Caco-2 (cell line): ENCODE measurements around the gene SMYD2. TPM values are rescaled to one million over a fixed set of nuclear protein-coding genes. Genes with fewer than 3 reads are reported as not detected.

ENCODE experiments used
- BruUV-seq: library from RNA; stranded (reverse); fragments of 400-500 nt; replicated peaks from 2 replicates; lab custom pipeline; 2021; lab: Mats Ljungman, UMichigan
- CTCF ChIA-PET: fragments of 300-600 bp; sonication (Branson Sonifier 250); formaldehyde crosslinking; loops from one replicate; lab custom pipeline; 2022; ENCODE audit warnings: antibody characterized with exemption; lab: Charles Lee
- POLR2A ChIA-PET: fragments of 300-600 bp; sonication (Branson Sonifier 250); formaldehyde crosslinking; loops from one replicate; lab custom pipeline; 2022; ENCODE audit warnings: antibody characterized with exemption; lab: Charles Lee
- DNase-seq, 2 experiments: peaks; one replicate each; pipeline versions ENCODE4 v3.0.0 to v3.0.0-alpha.2; 2020 to 2022
- H3K27me3 ChIP-seq: replicated peaks from 2 replicates; pipeline ENCODE4 v1.6.0; 2011; ENCODE audit warnings: low read length; ENCODE audit not compliant: control insufficient read depth, insufficient read depth
- H3K36me3 ChIP-seq: 2 replicates; pipeline ENCODE4 v1.5.1; 2011; ENCODE audit warnings: low read length; ENCODE audit not compliant: control insufficient read depth, insufficient read depth
- H3K4me1 ChIP-seq: fragments of 250-450 bp; sonication (Bioruptor Pico); 2 replicates; pipeline ENCODE4 v1.5.1; 2020; ENCODE audit warnings: mild to moderate bottlenecking
- H3K4me3 ChIP-seq: 2 replicates; pipeline ENCODE4 v1.5.1; 2011; ENCODE audit warnings: low read depth, mild to moderate bottlenecking, control low read depth, low read length
- H3K9me3 ChIP-seq: fragments of 250-450 bp; sonication (Bioruptor Pico); 2 replicates; pipeline ENCODE4 v1.5.1; 2020; ENCODE audit warnings: mild to moderate bottlenecking, moderate library complexity
- H3K27ac Mint-ChIP-seq: one replicate; pipeline ENCODE4 v1.8.0; 2022; ENCODE audit warnings: mixed read lengths; ENCODE audit not compliant: unreplicated experiment
- H3K27me3 Mint-ChIP-seq: one replicate; pipeline ENCODE4 v1.8.0; 2022; ENCODE audit warnings: mixed read lengths; ENCODE audit not compliant: insufficient read depth, unreplicated experiment
- H3K36me3 Mint-ChIP-seq: one replicate; pipeline ENCODE4 v1.8.0; 2022; ENCODE audit warnings: mild to moderate bottlenecking, mixed read lengths; ENCODE audit not compliant: insufficient read depth, unreplicated experiment
- H3K4me1 Mint-ChIP-seq: one replicate; pipeline ENCODE4 v1.8.0; 2022; ENCODE audit warnings: low read depth, mixed read lengths; ENCODE audit not compliant: unreplicated experiment
- H3K4me3 Mint-ChIP-seq: one replicate; pipeline ENCODE4 v1.8.0; 2022; ENCODE audit warnings: mild to moderate bottlenecking, moderate library complexity, mixed read lengths; ENCODE audit not compliant: unreplicated experiment
- H3K9me3 Mint-ChIP-seq: one replicate; pipeline ENCODE4 v1.8.0; 2022; ENCODE audit warnings: mixed read lengths; ENCODE audit not compliant: unreplicated experiment
- intact Hi-C: fragments of 100-400 bp; cut with micrococcal nuclease; formaldehyde crosslinking; loops from one replicate; pipeline ENCODE4 v1.10.0; 2022; ENCODE audit not compliant: unreplicated experiment
- total RNA-seq: library from RNA; stranded (reverse); gene quantifications from 2 replicates; pipeline ENCODE4 v1.2.3, GENCODE V29; 2022
- TF ChIP-seq, protein P1 (sequence below), 2 experiments: fragments of 200-600 bp in 1 of 2; IDR thresholded peaks; 1 replicate in 1 of 2; 2 replicates in 1 of 2; pipeline versions ENCODE4 v1.5.1 to v1.8.0; 2011 to 2022; ENCODE audit warnings: antibody characterized with exemption in 1 of 2, control low read depth in 1 of 2, inconsistent platforms in 1 of 2, low read depth in 1 of 2, low read length in 1 of 2, mild to moderate bottlenecking in 1 of 2, moderate library complexity in 1 of 2; ENCODE audit not compliant: insufficient read depth in 1 of 2, severe bottlenecking in 1 of 2, unreplicated experiment in 1 of 2

The SMYD2 gene
- total RNA-seq, 1 experiment from 2014 or later, result 182 TPM

DNA sequence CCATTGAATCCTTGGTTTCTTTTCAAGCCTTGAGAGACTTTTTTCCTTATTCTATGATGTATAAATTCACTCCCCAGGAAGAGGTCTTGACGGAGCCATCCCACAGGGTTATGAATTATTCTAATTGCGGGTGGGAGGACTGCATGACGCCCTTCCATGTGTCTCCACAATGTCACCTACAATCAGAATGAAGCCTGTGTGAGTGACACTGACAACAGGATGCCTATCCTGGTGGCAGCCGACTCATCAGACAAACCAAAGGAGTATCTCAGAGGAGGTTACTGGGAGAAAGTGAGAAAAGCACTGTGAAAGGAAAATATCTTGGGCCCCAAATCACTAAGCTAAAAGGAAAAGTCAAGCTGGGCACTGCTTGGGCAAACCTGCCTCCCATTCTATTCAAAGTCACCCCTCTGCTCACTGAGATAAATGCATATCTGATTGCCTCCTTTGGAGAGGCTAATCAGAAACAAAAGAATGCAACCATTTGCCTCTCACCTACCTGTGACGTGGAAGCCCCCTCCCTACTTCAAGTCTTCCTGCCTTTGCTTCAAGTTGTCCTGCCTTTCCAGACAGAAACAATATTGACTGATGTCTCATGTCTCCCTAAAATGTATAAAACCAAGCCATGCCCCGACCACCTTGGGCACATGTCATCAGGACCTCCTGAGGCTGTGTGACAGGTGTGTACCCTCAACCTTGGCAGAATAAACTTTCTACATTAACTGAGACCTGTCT, 98.4 kb downstream of the SMYD2 start:
- TF ChIP-seq, protein P1, sequence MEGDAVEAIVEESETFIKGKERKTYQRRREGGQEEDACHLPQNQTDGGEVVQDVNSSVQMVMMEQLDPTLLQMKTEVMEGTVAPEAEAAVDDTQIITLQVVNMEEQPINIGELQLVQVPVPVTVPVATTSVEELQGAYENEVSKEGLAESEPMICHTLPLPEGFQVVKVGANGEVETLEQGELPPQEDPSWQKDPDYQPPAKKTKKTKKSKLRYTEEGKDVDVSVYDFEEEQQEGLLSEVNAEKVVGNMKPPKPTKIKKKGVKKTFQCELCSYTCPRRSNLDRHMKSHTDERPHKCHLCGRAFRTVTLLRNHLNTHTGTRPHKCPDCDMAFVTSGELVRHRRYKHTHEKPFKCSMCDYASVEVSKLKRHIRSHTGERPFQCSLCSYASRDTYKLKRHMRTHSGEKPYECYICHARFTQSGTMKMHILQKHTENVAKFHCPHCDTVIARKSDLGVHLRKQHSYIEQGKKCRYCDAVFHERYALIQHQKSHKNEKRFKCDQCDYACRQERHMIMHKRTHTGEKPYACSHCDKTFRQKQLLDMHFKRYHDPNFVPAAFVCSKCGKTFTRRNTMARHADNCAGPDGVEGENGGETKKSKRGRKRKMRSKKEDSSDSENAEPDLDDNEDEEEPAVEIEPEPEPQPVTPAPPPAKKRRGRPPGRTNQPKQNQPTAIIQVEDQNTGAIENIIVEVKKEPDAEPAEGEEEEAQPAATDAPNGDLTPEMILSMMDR (IDR thresholded peaks at IDR 0.05; ENCODE audit: insufficient read depth in 1 of 2, low read depth in 1 of 2, low read length in 1 of 2, severe bottlenecking in 1 of 2, unreplicated experiment in 1 of 2), result no peak
- Mint-ChIP-seq H3K4me1 (peaks cover 40% of the 10 kb centered on the region), H3K27me3 (no peaks in the 10 kb centered on the region), H3K9me3 (no peaks in the 10 kb centered on the region), H3K4me3 (peak overlapping the region; percentile 19), H3K36me3 (peaks cover 97% of the 10 kb centered on the region), H3K27ac (peak overlapping the region; percentile 77)
- Histone ChIP-seq H3K4me1 (peaks cover 48% of the 10 kb centered on the region), H3K9me3 (no peaks in the 10 kb centered on the region), H3K4me3 (no peak overlapping the region), H3K27me3 (no peaks in the 10 kb centered on the region), H3K36me3 (peaks cover 2% of the 10 kb centered on the region)
- ChIA-PET POLR2A (interaction anchor here (1.1 kb wide), 1 partner anchor 30 kb away, joined by 3 read pairs; no protein-coding TSS in a partner anchor), CTCF (interaction anchor here (1.3 kb wide), 1 partner anchor 204 kb away, joined by 3 read pairs; no protein-coding TSS in a partner anchor)
- no TSS peak for BruUV-seq
- intact Hi-C loops, result no loop called here
- DNase-seq, result no peak

DNA sequence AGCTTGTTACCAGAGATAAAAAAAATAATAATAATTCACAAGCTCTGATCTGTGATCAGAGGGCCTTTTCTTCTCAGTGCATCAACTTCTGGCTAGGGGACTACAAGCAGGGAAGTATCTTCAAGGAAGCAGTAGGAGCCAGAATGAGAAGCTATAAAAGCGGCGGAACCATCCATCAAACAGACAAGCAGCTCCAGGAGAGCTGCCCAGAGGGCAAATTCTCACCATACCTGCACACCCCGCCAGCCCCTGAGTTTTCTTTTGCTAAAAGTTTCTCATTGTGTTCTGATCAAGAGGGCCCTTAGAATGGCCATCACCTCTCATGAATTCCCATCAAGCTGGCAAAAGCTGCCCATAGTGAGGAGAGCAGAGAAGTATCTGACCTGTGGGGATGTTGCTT, 99.4 kb downstream of the SMYD2 start:
- TF ChIP-seq, protein P1 (IDR thresholded peaks at IDR 0.05; ENCODE audit: insufficient read depth in 1 of 2, low read depth in 1 of 2, low read length in 1 of 2, severe bottlenecking in 1 of 2, unreplicated experiment in 1 of 2), result no peak
- H3K36me3 Mint-ChIP-seq, result peaks cover 100% of the 10 kb centered on the region
- peak overlapping the region; percentile 16 for H3K4me3 Mint-ChIP-seq
- no peaks in the 10 kb centered on the region for H3K27me3 Mint-ChIP-seq
- peaks cover 40% of the 10 kb centered on the region for H3K4me1 Mint-ChIP-seq
- intact Hi-C loops, result loop anchor here (1.0 to 2.0 kb wide), 2 partner anchors 30 to 34 kb away; no protein-coding TSS in a partner anchor
- peak overlapping the region; percentile 77 for H3K27ac Mint-ChIP-seq
- peak; percentile 69 to 82 for DNase-seq
- CTCF ChIA-PET, result interaction anchor here (0.9 to 1.3 kb wide), 3 partner anchors 50 to 205 kb away, joined by 3 to 4 read pairs (median 3); no protein-coding TSS in a partner anchor
- Histone ChIP-seq H3K4me1 (peaks cover 48% of the 10 kb centered on the region), H3K36me3 (peaks cover 2% of the 10 kb centered on the region), H3K27me3 (no peaks in the 10 kb centered on the region), H3K4me3 (no peak overlapping the region), H3K9me3 (no peaks in the 10 kb centered on the region)
- POLR2A ChIA-PET, result interaction anchor here (0.6 to 1.1 kb wide), 4 partner anchors 31 to 269 kb away, joined by 3 read pairs; no protein-coding TSS in a partner anchor
- BruUV-seq, result no TSS peak
- no peaks in the 10 kb centered on the region for H3K9me3 Mint-ChIP-seq

DNA sequence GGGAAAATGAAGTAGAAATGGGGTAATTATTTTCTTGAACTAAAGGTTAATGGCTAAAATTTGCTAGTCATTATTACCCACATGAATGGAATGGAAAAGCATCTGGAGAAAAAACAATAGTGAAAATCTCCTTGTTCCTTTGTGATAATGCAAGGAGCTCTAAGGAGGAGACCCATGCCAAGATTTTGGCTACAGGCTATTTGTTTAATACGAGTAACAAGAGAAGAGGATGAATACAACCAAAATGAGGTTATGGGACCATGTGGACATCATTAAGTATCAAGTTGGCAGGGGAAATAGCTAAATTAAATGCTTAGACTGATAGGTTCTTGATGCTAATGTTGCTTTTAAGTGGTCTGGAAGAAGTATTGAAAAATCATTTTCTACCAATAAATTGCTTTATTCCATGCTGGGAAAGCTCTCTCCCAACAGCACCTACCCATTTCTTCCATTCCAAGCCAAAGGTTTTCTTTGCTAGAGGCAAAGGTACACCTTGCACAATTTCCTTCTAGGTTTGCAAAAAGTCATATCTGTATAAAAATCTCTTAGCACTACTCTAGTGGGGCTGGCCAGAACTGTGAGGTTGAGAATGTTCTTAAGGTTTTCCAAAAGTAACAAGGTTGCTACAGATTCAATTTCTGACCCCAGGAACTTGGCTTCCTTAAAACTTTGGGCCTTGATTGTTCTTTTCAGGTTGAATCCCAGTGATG, 100.2 kb downstream of the SMYD2 start:
- Histone ChIP-seq H3K36me3 (peaks cover 2% of the 10 kb centered on the region), H3K4me3 (no peak overlapping the region), H3K4me1 (peaks cover 48% of the 10 kb centered on the region), H3K9me3 (no peaks in the 10 kb centered on the region), H3K27me3 (no peaks in the 10 kb centered on the region)
- CTCF ChIA-PET, result interaction anchor here (0.9 to 1.3 kb wide), 3 partner anchors 51 to 204 kb away, joined by 3 to 4 read pairs (median 3); no protein-coding TSS in a partner anchor
- BruUV-seq, result no TSS peak
- intact Hi-C loops, result loop anchor here (1.0 to 2.0 kb wide), 2 partner anchors 31 to 34 kb away; no protein-coding TSS in a partner anchor
- Mint-ChIP-seq H3K27ac (peak overlapping the region; percentile 77), H3K36me3 (peaks cover 100% of the 10 kb centered on the region), H3K9me3 (no peaks in the 10 kb centered on the region), H3K4me3 (peak overlapping the region; percentile 16), H3K27me3 (no peaks in the 10 kb centered on the region), H3K4me1 (peaks cover 40% of the 10 kb centered on the region)
- POLR2A ChIA-PET, result interaction anchor here (0.6 to 1.1 kb wide), 3 partner anchors 32 to 269 kb away, joined by 3 read pairs; no protein-coding TSS in a partner anchor
- TF ChIP-seq, protein P1 (IDR thresholded peaks at IDR 0.05; ENCODE audit: insufficient read depth in 1 of 2, low read depth in 1 of 2, low read length in 1 of 2, severe bottlenecking in 1 of 2, unreplicated experiment in 1 of 2), result no peak
- no peak for DNase-seq
